ENCODE measurements around the gene BCL7A. TPM values are rescaled to one million over a fixed set of nuclear protein-coding genes. Genes with fewer than 3 reads are reported as not detected.

The BCL7A gene
- total and polyA plus RNA-seq, 2 donors (not counting 1 experiment from before 2014, with no cell fraction given): 71.0 to 75.9 TPM

DNA sequence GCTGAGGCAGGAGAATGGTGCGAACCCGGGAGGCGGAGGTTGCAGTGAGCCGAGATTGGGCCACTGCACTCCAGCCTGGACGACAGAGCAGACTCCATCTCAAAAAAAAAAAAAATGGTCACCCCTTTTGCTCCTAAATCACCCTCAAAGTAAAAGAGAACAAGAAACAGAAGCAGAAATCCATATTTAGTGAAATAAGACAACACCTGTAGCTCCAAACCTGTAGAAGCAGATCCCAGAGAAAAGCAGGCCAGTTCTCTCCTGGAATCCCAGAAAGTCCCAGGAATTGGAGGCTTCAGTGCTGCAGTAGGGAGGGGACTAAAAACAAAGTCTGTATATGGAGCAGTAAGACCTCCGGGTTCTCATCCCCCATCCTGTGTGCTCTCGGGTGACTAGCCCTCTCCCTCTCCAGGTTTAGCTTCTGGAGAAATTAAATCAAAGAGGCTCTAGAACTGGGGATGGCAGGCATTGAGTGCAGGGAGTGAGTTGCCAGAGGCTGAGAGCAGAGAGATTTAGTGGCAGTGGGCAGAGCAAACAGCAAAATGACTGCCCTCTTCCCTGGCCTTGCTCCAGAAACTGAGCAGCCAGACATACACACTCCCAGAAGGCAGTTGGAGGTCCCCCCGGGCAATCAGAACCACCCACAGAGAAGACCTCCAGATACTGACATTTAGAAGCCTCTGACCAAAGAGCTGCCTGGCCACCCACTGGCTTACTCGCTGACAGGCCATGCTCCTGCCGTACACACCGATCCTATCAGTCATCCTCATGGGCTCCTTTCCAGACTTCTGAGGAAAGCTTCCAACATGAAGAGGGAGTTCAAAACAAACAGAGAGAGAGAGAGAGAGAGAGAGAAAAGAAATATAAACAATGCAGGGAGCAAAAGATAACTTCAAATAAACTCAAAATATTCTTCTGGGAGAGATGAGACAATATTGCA lies 50.6 kb downstream of the BCL7A start:
- no peak for DNase-seq
- TF ChIP-seq, protein P1, sequence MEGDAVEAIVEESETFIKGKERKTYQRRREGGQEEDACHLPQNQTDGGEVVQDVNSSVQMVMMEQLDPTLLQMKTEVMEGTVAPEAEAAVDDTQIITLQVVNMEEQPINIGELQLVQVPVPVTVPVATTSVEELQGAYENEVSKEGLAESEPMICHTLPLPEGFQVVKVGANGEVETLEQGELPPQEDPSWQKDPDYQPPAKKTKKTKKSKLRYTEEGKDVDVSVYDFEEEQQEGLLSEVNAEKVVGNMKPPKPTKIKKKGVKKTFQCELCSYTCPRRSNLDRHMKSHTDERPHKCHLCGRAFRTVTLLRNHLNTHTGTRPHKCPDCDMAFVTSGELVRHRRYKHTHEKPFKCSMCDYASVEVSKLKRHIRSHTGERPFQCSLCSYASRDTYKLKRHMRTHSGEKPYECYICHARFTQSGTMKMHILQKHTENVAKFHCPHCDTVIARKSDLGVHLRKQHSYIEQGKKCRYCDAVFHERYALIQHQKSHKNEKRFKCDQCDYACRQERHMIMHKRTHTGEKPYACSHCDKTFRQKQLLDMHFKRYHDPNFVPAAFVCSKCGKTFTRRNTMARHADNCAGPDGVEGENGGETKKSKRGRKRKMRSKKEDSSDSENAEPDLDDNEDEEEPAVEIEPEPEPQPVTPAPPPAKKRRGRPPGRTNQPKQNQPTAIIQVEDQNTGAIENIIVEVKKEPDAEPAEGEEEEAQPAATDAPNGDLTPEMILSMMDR (IDR thresholded peaks at IDR 0.05): no peak
- no peak for TF ChIP-seq EZH2 (IDR thresholded peaks at IDR 0.05; ENCODE audit: borderline replicate concordance, insufficient read depth, low read depth, low read length, poor library complexity, severe bottlenecking)
- intact Hi-C loops (cut with micrococcal nuclease): no loop called here
- H3K4me3 ChIP-seq (ENCODE audit: control extremely low read depth in 1 of 5, extremely low read depth in 1 of 5, insufficient read depth in 1 of 5, low read depth in 2 of 5, low read length in 4 of 5): no peak overlapping the region
- Mint-ChIP-seq H3K9me3 (ENCODE audit: insufficient read depth) (no peaks in the 10 kb centered on the region), H3K27me3 (no peaks in the 10 kb centered on the region), H3K4me3 (no peak overlapping the region), H3K27ac (no peak overlapping the region), H3K4me1 (peaks cover 30% of the 10 kb centered on the region)
- H4K20me1 ChIP-seq (ENCODE audit: control insufficient read depth, insufficient read depth, low read length, poor library complexity, severe bottlenecking): no peaks in the 10 kb centered on the region
- H3K79me2 ChIP-seq (ENCODE audit: control insufficient read depth, insufficient read depth, low read length): no peaks in the 10 kb centered on the region
- no peak overlapping the region for H3K9ac ChIP-seq (ENCODE audit: low read length)
- ChIA-PET POLR2A (no interaction called here), CTCF (interaction anchor here (1.6 kb wide), 1 partner anchor 18 kb away, joined by 5 read pairs; no protein-coding TSS in a partner anchor)
- no peaks in the 10 kb centered on the region for H3K36me3 ChIP-seq (replicated peaks in 1 of 2; ENCODE audit: control extremely low read depth in 1 of 2, control insufficient read depth in 1 of 2, extremely low read depth in 1 of 2, insufficient read depth in 2 of 2, low read length in 1 of 2)
- H3K4me1 ChIP-seq (ENCODE audit: control insufficient read depth in 2 of 2, insufficient read depth in 2 of 2, low read length in 2 of 2): peaks cover 33 to 38% of the 10 kb centered on the region in 2 donors
- no peak overlapping the region for H3K4me2 ChIP-seq (replicated peaks; ENCODE audit: low read depth, low read length, poor library complexity, severe bottlenecking)
- ATAC-seq (ENCODE audit: low read depth): no peak
- 81% methylated on average over 6 of the region's 11 CpGs for WGBS (ENCODE audit: insufficient coverage)
- H3K27ac ChIP-seq (ENCODE audit: low read length in 2 of 2): no peak overlapping the region
- no peak overlapping the region for H2AFZ ChIP-seq (ENCODE audit: insufficient read depth, low read depth, low read length, poor library complexity, severe bottlenecking)
- no peaks in the 10 kb centered on the region for H3K9me3 ChIP-seq (ENCODE audit: control extremely low read depth in 1 of 3, control insufficient read depth in 2 of 3, insufficient read depth in 1 of 3, low read length in 2 of 3)
- no peaks in the 10 kb centered on the region for H3K27me3 ChIP-seq (replicated peaks in 1 of 4; ENCODE audit: control extremely low read depth in 1 of 4, control insufficient read depth in 3 of 4, insufficient read depth in 4 of 4, low read length in 3 of 4)

DNA sequence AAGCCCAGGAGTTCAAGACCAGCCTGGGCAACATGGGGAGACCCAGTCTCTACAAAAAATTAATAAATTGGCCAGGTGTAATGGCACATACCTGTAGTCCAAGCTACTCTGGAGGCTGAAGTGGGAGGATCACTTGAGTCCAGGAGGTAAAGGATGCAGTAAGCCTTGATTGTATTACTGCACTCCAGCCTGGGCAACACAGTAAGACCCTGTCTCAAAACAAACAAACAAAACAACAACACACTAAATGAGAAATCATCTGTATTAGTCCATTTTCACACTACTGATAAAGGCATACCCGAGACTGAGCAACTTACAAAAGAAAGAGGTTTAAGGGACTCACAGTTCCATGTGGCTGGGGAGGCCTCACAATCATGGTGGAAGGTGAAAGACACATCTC lies 52.1 kb downstream of the BCL7A start:
- Mint-ChIP-seq H3K4me3 (no peak overlapping the region), H3K27ac (no peak overlapping the region)
- intact Hi-C loops (cut with micrococcal nuclease): no loop called here

More for the DNA sequence above, 52.1 kb downstream of the BCL7A start:
- Histone ChIP-seq H3K9ac (ENCODE audit: low read length) (no peak overlapping the region), H3K4me3 (ENCODE audit: control extremely low read depth in 1 of 5, extremely low read depth in 1 of 5, insufficient read depth in 1 of 5, low read depth in 2 of 5, low read length in 4 of 5) (no peak overlapping the region), H3K4me1 (ENCODE audit: control insufficient read depth in 2 of 2, insufficient read depth in 2 of 2, low read length in 2 of 2) (peaks cover 26 to 31% of the 10 kb centered on the region in 2 donors), H3K9me3 (ENCODE audit: control extremely low read depth in 1 of 3, control insufficient read depth in 2 of 3, insufficient read depth in 1 of 3, low read length in 2 of 3) (no peaks in the 10 kb centered on the region), H3K27ac (ENCODE audit: low read length in 2 of 2) (no peak overlapping the region), H3K4me2 (replicated peaks; ENCODE audit: low read depth, low read length, poor library complexity, severe bottlenecking) (no peak overlapping the region), H3K79me2 (ENCODE audit: control insufficient read depth, insufficient read depth, low read length) (peaks cover 8% of the 10 kb centered on the region), H2AFZ (ENCODE audit: insufficient read depth, low read depth, low read length, poor library complexity, severe bottlenecking) (no peak overlapping the region), H4K20me1 (ENCODE audit: control insufficient read depth, insufficient read depth, low read length, poor library complexity, severe bottlenecking) (no peaks in the 10 kb centered on the region), H3K36me3 (replicated peaks in 1 of 2; ENCODE audit: control extremely low read depth in 1 of 2, control insufficient read depth in 1 of 2, extremely low read depth in 1 of 2, insufficient read depth in 2 of 2, low read length in 1 of 2) (no peaks in the 10 kb centered on the region), H3K27me3 (replicated peaks in 1 of 4; ENCODE audit: control extremely low read depth in 1 of 4, control insufficient read depth in 3 of 4, insufficient read depth in 4 of 4, low read length in 3 of 4) (no peaks in the 10 kb centered on the region)
- POLR2A ChIA-PET: no interaction called here
- H3K9me3 Mint-ChIP-seq (ENCODE audit: insufficient read depth): no peaks in the 10 kb centered on the region
- CTCF ChIA-PET: no interaction called here
- no peaks in the 10 kb centered on the region for H3K27me3 Mint-ChIP-seq
- H3K4me1 Mint-ChIP-seq: peaks cover 22% of the 10 kb centered on the region
- no peak for TF ChIP-seq EZH2 (IDR thresholded peaks at IDR 0.05; ENCODE audit: borderline replicate concordance, insufficient read depth, low read depth, low read length, poor library complexity, severe bottlenecking)
- TF ChIP-seq, protein P1 (IDR thresholded peaks at IDR 0.05): no peak
- no CpG with 5 or more reads among the region's 1 CpG for WGBS (ENCODE audit: insufficient coverage)
- ATAC-seq (ENCODE audit: low read depth) (no peak), DNase-seq (no peak)

Measured in B cell (primary cell).